Stimulated activated CD8-positive, alpha-beta memory T cell treated with anti-CD3 and anti-CD28 coated beads, Interleukin-15, amount 100 ng/mL, for 24 hours (primary cell): Measurements from ENCODE around the gene RUNX2.

ENCODE experiments used
- DNase-seq: peaks from one replicate; pipeline ENCODE4 v3.0.0-alpha.2; 2020; ENCODE audit warnings: low read depth

Gene RUNX2

GRCh38 chr6:45679163-45679562 is 351.0 kb downstream of the RUNX2 start:
- no peak for DNase-seq

GRCh38 chr6:45679631-45680030 is 351.5 kb downstream of the RUNX2 start:
- DNase-seq, result no peak

GRCh38 chr6:45681860-45682511 is 353.9 kb downstream of the RUNX2 start:
- no peak for DNase-seq

GRCh38 chr6:45684476-45684875 is 356.3 kb downstream of the RUNX2 start:
- no peak for DNase-seq

- no peak for DNase-seq
Observed at GRCh38 chr6:45685076-45685475, 356.9 kb downstream of the RUNX2 start.

- no peak for DNase-seq
Observed at GRCh38 chr6:45686841-45687569, 358.9 kb downstream of the RUNX2 start.

GRCh38 chr6:45687570-45687969 is 359.4 kb downstream of the RUNX2 start:
- DNase-seq, result no peak

GRCh38 chr6:45688180-45688579 is 360.1 kb downstream of the RUNX2 start:
- DNase-seq, result no peak

- no peak for DNase-seq
Observed at GRCh38 chr6:45689926-45690615, 361.9 kb downstream of the RUNX2 start.

- no peak for DNase-seq
Observed at GRCh38 chr6:45690846-45691245, 362.7 kb downstream of the RUNX2 start.

GRCh38 chr6:45691426-45691825 is 363.3 kb downstream of the RUNX2 start:
- DNase-seq, result no peak

GRCh38 chr6:45692021-45692420 is 363.9 kb downstream of the RUNX2 start:
- DNase-seq, result no peak

- no peak for DNase-seq
Observed at GRCh38 chr6:45696738-45697137, 368.6 kb downstream of the RUNX2 start.

GRCh38 chr6:45697605-45698004 is 369.5 kb downstream of the RUNX2 start:
- no peak for DNase-seq

- no peak for DNase-seq
Observed at GRCh38 chr6:45698046-45698445, 369.9 kb downstream of the RUNX2 start.

- DNase-seq, result no peak
Observed at GRCh38 chr6:45699663-45700062, 371.5 kb downstream of the RUNX2 start.

GRCh38 chr6:45702849-45703739 is 375.0 kb downstream of the RUNX2 start:
- no peak for DNase-seq

GRCh38 chr6:45704056-45704800 is 376.1 kb downstream of the RUNX2 start:
- DNase-seq, result no peak

- no peak for DNase-seq
Observed at GRCh38 chr6:45705137-45705855, 377.2 kb downstream of the RUNX2 start.

GRCh38 chr6:45706319-45706718 is 378.2 kb downstream of the RUNX2 start:
- no peak for DNase-seq

GRCh38 chr6:45707176-45707575 is 379.0 kb downstream of the RUNX2 start:
- DNase-seq, result no peak
